Measurements from ENCODE around the gene NUMB.
"Not testable (repeated sequence)": the region's sequence is repeated elsewhere in the genome, so short reads cannot be mapped to it uniquely, and the experiment has no call there.

The NUMB gene

GRCh38 chr14:73422515-73422914, 35.8 kb downstream of the NUMB start:
- DNase-seq (ENCODE audit: low read depth in 2 of 2), result no peak

- no peak for DNase-seq (ENCODE audit: low read depth in 2 of 2)
Observed at GRCh38 chr14:73418227-73418626, 40.1 kb downstream of the NUMB start.

- not testable (repeated sequence) for DNase-seq (ENCODE audit: low read depth in 2 of 2)
Observed at GRCh38 chr14:73406248-73406647, 52.1 kb downstream of the NUMB start.

GRCh38 chr14:73403181-73403752, 55.1 kb downstream of the NUMB start:
- DNase-seq (ENCODE audit: low read depth in 2 of 2), result no peak

DNA sequence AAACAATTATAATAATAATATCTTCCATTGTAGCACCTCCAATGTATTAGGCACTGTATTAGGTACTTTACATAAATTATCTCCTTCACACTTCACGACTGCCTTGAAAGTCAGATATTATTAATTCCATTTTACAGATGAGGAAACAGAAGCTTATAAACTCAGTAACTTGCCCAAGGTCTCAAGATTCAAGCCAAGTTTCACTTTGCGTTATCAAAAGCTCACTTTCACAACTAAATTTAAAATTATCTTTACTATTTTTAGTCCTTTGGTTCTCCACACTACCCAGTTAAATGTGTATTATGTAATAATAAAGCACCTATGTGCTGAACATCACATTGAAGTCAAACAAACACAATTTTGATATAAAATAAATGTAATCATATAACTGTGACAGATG, 55.8 kb downstream of the NUMB start:
- no peak for DNase-seq (ENCODE audit: low read depth in 2 of 2)

DNA sequence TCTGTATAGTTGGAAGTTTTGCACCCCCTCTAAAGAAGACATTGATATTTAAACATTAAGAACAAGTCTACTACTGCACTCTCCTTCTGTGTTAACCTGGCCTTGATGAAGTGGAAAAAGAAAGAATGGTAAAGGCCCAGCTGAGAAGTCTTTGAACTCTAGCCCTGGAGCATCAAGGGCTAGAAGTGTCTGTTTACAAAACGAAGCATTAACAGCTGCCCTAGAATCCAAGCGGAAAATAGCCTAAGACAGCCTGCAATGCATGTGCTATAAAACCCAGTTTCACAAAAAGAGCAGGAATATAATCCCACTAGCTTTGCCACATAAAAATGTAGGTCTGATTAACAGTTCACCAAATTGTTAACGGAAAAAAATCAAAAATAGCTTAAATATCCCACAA, 60.5 kb downstream of the NUMB start:
- no peak for DNase-seq (ENCODE audit: low read depth in 2 of 2)

DNA sequence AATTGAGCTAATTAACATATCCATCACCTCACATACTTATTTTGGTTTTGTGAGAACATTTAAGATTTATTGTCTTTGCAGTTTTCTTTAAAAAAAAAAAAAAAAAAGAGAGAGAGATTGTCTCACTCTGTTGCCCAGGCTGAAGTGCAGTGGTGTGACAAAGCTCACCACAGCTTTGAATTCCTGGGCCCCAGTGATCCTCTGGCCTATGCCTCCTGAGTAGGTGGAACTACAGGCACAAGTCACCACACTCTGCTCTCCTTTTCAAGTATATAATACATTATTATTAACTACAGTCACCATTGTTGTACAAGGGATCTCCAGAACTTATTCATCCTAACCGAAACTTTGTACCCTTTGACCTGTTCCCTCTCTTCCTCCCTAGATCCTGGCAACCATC, 64.0 kb downstream of the NUMB start:
- DNase-seq (ENCODE audit: low read depth in 2 of 2), result no peak

DNA sequence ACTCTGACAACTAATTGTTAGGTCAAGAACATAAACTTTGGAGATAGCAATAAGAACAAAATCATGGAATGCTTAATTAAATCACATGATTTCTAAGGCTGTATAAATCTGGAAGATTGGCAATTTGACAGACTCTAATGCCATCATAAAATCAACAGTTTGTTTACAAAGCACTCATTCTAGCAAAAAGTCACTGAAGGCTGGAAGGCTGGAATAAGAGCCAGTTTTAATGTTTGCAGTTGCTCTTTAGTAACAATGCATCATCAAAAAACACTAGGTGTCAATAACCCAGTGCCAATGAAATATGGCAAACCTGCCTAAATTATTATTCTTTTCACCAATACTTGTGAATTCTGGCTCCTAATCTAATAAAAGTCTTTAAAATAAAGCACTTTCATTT, 65.0 kb downstream of the NUMB start:
- DNase-seq (ENCODE audit: low read depth in 2 of 2), result no peak

GRCh38 chr14:73392329-73393257, 65.8 kb downstream of the NUMB start:
- no peak for DNase-seq (ENCODE audit: low read depth in 2 of 2)

GRCh38 chr14:73387860-73388259, 70.5 kb downstream of the NUMB start:
- DNase-seq (ENCODE audit: low read depth in 2 of 2), result not testable (repeated sequence)

DNA sequence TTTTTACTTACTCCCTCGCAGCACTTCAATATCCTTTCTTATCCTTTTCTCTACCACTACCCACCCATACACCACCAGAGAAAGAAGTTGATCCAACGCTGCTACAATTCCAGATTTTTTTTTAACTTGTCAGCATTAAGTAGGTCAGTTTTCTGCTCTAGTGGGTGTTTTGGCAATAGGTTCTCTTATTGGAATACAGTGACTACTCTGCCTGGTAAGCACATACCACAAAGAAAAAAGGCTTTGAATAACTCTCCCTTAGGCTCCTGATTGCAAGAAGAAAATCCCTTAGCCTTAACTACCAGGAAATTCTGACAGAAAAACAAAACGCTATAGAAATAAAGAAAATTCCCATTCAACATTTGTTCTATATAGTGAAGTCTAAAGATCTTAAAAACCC, 72.0 kb downstream of the NUMB start:
- DNase-seq (ENCODE audit: low read depth in 2 of 2), result no peak

DNA sequence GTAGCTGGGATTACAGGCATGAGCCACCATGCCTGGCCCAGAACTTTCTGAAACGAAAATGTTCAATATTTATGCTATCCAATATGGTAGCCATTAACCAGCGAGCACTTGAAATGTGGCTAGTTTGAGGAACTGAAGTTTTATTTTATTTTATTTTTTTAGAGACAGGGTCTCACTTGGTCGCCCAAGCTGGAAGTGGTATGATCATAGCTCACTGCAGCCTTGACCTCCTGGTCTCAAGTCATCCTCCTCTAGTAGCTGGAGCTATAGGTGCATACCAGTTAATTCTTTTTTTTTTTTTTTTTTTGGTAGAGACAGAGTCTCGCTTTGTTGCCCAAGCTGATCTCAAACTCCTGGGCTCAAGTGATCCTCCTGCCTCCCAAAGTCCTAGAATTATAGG, 73.3 kb downstream of the NUMB start:
- not testable (repeated sequence) for DNase-seq (ENCODE audit: low read depth in 2 of 2)

DNA sequence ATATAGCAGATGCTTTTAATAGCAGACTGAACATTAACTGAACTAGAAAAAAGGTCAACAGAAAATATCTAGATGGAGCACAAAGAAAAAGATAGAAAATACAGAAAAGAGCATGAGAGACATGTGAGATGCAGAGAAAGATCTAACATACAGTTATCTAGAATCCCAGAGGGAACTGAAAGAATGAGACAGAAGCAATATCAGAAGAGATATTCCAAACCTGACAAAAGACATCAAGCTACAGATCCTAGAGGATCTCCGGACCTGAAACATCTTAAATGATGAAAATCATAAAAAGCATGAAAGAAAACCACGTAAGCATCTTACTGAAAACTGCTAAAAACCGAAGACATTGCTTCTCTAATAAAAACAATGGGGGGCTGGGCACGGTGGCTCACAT, 75.0 kb downstream of the NUMB start:
- DNase-seq (ENCODE audit: low read depth in 2 of 2), result no peak

- DNase-seq (ENCODE audit: low read depth in 2 of 2), result no peak
Observed at GRCh38 chr14:73381380-73382013, 76.8 kb downstream of the NUMB start.

GRCh38 chr14:73376585-73376984, 81.8 kb downstream of the NUMB start:
- no peak for DNase-seq (ENCODE audit: low read depth in 2 of 2)

- DNase-seq (ENCODE audit: low read depth in 2 of 2), result no peak
Observed at GRCh38 chr14:73375861-73376260, 82.5 kb downstream of the NUMB start.

- DNase-seq (ENCODE audit: low read depth in 2 of 2), result no peak
Observed at GRCh38 chr14:73374218-73374617, 84.1 kb downstream of the NUMB start.

- no peak for DNase-seq (ENCODE audit: low read depth in 2 of 2)
Observed at GRCh38 chr14:73372529-73372928, 85.8 kb downstream of the NUMB start.

DNA sequence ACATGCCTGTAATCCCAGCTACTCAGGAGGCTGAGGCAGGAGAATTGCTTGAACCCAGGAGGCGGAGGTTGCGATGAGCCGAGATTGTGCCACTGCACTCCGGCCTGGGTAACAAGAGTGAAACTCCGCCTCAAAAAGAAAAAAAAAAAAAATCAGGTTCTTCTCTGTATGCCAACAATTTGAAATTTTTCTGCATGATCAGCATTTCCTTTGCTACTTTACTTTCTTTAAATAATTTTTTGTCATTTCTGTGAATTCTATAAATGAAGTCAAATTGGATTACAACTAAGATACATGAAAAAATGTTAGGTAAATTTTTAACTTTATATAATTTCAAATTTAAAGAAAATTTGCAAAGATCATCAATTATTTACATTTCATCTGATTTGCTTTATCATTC, 87.8 kb downstream of the NUMB start:
- DNase-seq (ENCODE audit: low read depth in 2 of 2), result no peak

DNA sequence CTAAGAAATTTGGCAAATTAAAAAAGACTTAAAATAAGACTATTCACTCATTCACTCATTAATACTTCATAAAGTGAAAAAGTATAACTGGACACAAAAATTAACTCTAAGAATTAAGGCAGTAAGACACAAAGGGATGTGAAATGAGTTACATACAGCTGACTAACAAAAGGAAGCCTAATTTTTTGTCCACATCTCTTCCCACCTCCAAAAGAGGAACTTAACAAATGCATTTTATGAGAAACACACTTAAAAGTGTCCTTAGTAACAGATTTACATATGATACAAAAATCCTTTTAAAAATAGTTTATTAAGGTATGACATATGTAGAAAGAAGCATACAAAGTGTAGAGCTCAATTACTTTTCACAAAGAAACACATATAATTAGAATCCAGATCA, 88.9 kb downstream of the NUMB start:
- no peak for DNase-seq (ENCODE audit: low read depth in 2 of 2)

- DNase-seq (ENCODE audit: low read depth in 2 of 2), result no peak
Observed at GRCh38 chr14:73368616-73369015, 89.7 kb downstream of the NUMB start.

DNA sequence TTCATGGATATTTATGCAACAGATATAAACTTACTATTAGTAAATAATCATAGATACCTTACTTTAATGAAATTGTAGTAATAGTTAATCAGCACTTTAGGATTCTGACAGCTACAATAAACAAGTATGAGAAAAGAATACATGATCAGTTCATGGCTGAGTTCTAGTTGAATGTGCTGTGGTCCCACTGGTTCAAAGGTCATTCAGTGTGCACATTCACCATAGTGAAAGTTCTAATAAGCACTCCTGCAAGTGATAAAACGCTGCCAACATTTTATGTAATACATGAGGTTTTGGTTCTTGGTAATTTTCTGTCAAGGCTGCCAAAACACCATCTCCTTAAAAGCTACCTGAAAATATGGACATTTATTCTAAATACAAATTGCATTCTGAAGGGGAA, 92.6 kb downstream of the NUMB start:
- no peak for DNase-seq (ENCODE audit: low read depth in 2 of 2)

GRCh38 chr14:73364559-73364958, 93.8 kb downstream of the NUMB start:
- DNase-seq (ENCODE audit: low read depth in 2 of 2), result no peak
